Sigmoid colon (tissue), 7 donors: ENCODE results near the gene GNB5. TPM values are rescaled to one million over a fixed set of nuclear protein-coding genes. Genes with fewer than 3 reads are reported as not detected.

Source experiments
- DNase-seq: peaks from one replicate; pipeline ENCODE4 v3.0.0-alpha.2; 2019
- H3K27ac ChIP-seq, 4 donors: fragments of 200-600 bp; sonication (generic); one replicate each; pipeline ENCODE4 v1.5.1; 2016 to 2019; ENCODE audit warnings: mild to moderate bottlenecking in 1 of 4
- H3K27me3 ChIP-seq, 3 donors: fragments of 200-600 bp; sonication (generic); one replicate each; pipeline ENCODE4 v1.5.1; 2019; ENCODE audit warnings: mild to moderate bottlenecking in 1 of 3
- H3K36me3 ChIP-seq, 4 donors: fragments of 200-600 bp; sonication (generic); one replicate each; pipeline ENCODE4 v1.5.1; 2016 to 2019
- H3K4me1 ChIP-seq, 4 donors: fragments of 200-600 bp; sonication (generic); one replicate each; pipeline ENCODE4 v1.5.1; 2017 to 2019
- H3K4me3 ChIP-seq, 4 donors: fragments of 200-600 bp; sonication (generic); one replicate each; pipeline ENCODE4 v1.5.1; 2017 to 2019; ENCODE audit warnings: mild to moderate bottlenecking in 2 of 4, moderate library complexity in 1 of 4
- H3K9me3 ChIP-seq, 4 donors: fragments of 200-600 bp in 3 of 4; sonication (generic) in 3 of 4; one replicate each; pipeline versions ENCODE4 v1.5.1 to v1.6.1; 2013 to 2019
- CTCF ChIP-seq, 4 experiments: fragments of 450-650 bp in 3 of 4; fragments of 200-600 bp in 1 of 4; IDR thresholded peaks; one replicate each; pipeline ENCODE4 v1.5.1; 2016 to 2019; ENCODE audit warnings: antibody characterized with exemption in 4 of 4, mild to moderate bottlenecking in 3 of 4, moderate library complexity in 2 of 4
- EP300 ChIP-seq, 4 donors: sonication (generic); formaldehyde crosslinking; IDR thresholded peaks; one replicate each; pipeline ENCODE4 v1.6.1; 2017; ENCODE audit warnings: antibody characterized with exemption in 4 of 4
- POLR2A ChIP-seq, 2 donors: fragments of 450-650 bp; IDR thresholded peaks; one replicate each; pipeline ENCODE4 v1.6.1; 2016; ENCODE audit warnings: antibody characterized with exemption in 2 of 2, mild to moderate bottlenecking in 2 of 2, moderate library complexity in 2 of 2
- POLR2AphosphoS5 ChIP-seq, 4 donors: sonication (generic); formaldehyde crosslinking; IDR thresholded peaks; one replicate each; pipeline ENCODE4 v1.6.1; 2017; ENCODE audit warnings: antibody characterized with exemption in 4 of 4
- whole genome bisulfite sequencing, 2 donors: extraction: QIAGEN DNeasy Blood & Tissue Kit; methylation state at CpG; one replicate each; pipeline ENCODE4 v1.1.7; 2013; 5-methylcytosine and 5-hydroxymethylcytosine counted together
- intact Hi-C: fragments of 100-400 bp; cut with DNase I; formaldehyde crosslinking; loops from one replicate; pipeline ENCODE4 v1.15.1; 2023
- polyA plus RNA-seq, 3 donors: library from polyadenylated mRNA; stranded (reverse); fragments of 200-250 nt; gene quantifications; one replicate each; pipeline ENCODE4 v1.2.3, GENCODE V29; 2013
- total RNA-seq, 4 donors: library from RNA; depleted of rRNA; stranded (reverse); fragments of >200 nt; gene quantifications; one replicate each; pipeline ENCODE4 v1.1.0, GENCODE V29; 2016
- donor health status: healthy with polysubstance abuse.
- donor health status: Bipolar disorder and iron deficiency.
- donor health status: healthy.

Gene GNB5
- total and polyA plus RNA-seq, 7 donors, result 7.8 to 39.9 (median 31.9) TPM

DNA sequence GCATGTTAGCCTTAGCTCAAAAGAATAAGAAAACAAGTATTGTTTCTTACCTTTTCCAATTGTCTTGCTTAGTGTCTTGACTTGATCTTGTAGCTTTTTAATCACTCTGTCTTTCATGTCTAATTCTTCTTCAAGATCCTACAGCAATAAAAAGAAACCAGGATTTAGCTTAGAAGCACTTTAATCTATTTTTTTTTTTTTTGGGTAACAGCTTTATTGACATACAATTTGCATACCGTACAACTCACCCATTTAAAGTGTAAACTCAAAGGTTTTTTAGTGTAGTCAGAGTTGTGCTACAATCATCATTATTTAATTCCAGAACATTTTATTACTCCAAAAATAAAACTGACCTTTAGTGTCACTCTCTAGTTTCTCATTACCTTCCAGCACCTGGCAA, 23.4 kb upstream of the GNB5 start:
- WGBS, 2 donors, result 66 to 86% methylated on average over 1 of the region's 1 CpG
- Histone ChIP-seq H3K27me3 (no peaks in the 10 kb centered on the region), H3K9me3 (no peaks in the 10 kb centered on the region), H3K4me3 (no peak overlapping the region), H3K36me3 (no peaks in the 10 kb centered on the region), H3K27ac (no peak overlapping the region), H3K4me1 (no peaks in the 10 kb centered on the region)
- intact Hi-C loops, result no loop called here
- TF ChIP-seq EP300 (IDR thresholded peaks at IDR 0.05) (no peak), CTCF (IDR thresholded peaks at IDR 0.05) (no peak), POLR2AphosphoS5 (IDR thresholded peaks at IDR 0.05) (no peak), POLR2A (IDR thresholded peaks at IDR 0.05) (no peak)
- no peak for DNase-seq

DNA sequence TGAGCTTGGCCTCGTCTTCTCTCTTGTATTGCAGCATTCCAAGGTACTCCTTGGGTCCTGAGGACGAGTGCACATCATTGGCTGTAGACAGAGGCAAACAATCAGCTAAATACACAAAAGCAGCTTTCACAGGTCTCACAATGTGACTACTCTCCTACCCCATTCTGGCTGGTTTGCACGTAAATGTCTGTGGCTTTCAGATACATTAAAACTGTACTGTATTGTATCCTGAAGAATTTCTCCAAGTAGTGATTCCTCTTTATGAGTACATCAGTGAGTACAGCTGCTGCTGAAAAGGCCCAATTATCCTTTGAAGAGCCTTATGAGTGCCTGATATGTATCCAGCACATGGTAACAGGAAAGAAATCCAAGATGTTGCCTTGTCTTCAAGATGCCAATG, 22.0 kb upstream of the GNB5 start:
- TF ChIP-seq EP300 (IDR thresholded peaks at IDR 0.05) (no peak), POLR2A (IDR thresholded peaks at IDR 0.05) (no peak), POLR2AphosphoS5 (IDR thresholded peaks at IDR 0.05) (no peak), CTCF (IDR thresholded peaks at IDR 0.05) (no peak)
- intact Hi-C loops, result no loop called here
- WGBS, 2 donors, result 84 to 86% methylated on average over 3 of the region's 3 CpGs
- H3K4me3 ChIP-seq, result no peak overlapping the region
- no peaks in the 10 kb centered on the region for H3K36me3 ChIP-seq
- H3K27me3 ChIP-seq, result no peaks in the 10 kb centered on the region
- no peaks in the 10 kb centered on the region for H3K4me1 ChIP-seq
- DNase-seq, result no peak
- no peaks in the 10 kb centered on the region for H3K9me3 ChIP-seq
- no peak overlapping the region for H3K27ac ChIP-seq

DNA sequence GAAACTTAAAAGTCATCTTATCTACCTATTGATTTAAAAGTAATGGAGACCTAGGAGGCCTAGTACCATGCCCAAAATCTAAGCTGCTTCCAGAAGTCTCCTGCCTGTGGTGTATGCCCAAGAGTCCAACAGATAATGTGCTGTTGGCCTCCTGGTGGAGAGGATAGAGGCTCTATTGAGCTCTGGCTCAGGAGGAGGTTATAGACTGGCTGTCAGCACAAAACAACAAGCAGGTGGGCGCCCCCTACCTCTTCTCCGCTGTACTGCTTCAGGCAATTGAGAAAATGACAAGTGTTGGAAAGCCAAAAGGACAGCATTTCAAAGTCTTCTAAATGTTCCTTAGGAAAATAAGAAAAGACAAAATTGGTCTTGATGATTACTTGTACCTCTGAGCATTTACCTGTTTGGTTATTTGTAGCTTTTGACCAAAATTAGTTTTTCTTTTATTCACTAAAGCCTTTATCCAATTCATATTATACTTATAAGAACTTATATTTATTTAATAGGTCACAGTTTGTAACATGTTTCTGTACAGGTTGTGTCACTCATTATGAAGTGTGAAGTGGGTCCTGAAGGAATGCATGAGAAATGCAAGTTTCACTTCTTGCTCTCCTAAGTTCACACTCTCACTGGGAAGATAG, 17.2 kb upstream of the GNB5 start:
- Histone ChIP-seq H3K9me3 (no peaks in the 10 kb centered on the region), H3K27ac (no peak overlapping the region), H3K4me1 (no peaks in the 10 kb centered on the region), H3K27me3 (no peaks in the 10 kb centered on the region), H3K4me3 (no peak overlapping the region), H3K36me3 (no peaks in the 10 kb centered on the region)
- intact Hi-C loops, result no loop called here
- peak; percentile 70 for DNase-seq
- WGBS, 2 donors, result 36 to 55% methylated on average over 2 of the region's 2 CpGs
- TF ChIP-seq POLR2A (IDR thresholded peaks at IDR 0.05), result no peak
- peak in 2 of 4 experiments; percentile 19 to 45 for TF ChIP-seq CTCF (IDR thresholded peaks at IDR 0.05)

DNA sequence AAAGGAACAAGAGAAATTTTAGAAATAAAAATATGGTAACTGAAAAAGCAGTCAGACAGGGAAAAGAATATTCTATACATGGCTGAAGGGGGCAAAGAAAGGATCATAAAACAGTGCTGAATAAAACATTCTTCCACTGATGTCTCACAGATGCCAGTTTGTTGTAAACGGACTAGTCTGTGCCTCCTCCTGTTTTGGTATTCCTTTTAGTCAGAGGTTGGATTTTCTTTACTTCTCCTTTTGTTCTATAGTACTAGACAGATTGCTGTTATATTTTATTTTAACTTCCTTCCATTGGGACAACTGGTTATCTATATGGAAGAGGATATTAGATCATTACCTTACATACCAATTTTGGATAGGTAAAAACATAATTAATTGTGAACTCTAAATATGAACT, 16.0 kb upstream of the GNB5 start:
- no peak for TF ChIP-seq POLR2A (IDR thresholded peaks at IDR 0.05)
- no peak for DNase-seq
- Histone ChIP-seq H3K9me3 (no peaks in the 10 kb centered on the region), H3K27ac (no peak overlapping the region), H3K4me3 (no peak overlapping the region), H3K4me1 (no peaks in the 10 kb centered on the region), H3K27me3 (no peaks in the 10 kb centered on the region), H3K36me3 (no peaks in the 10 kb centered on the region)
- 48 to 73% methylated on average over 1 of the region's 1 CpG for WGBS, 2 donors
- intact Hi-C loops, result no loop called here

- intact Hi-C loops, result no loop called here
- no peak for DNase-seq
- WGBS, 2 donors, result 83 to 91% methylated on average over 2 of the region's 2 CpGs
- TF ChIP-seq POLR2A (IDR thresholded peaks at IDR 0.05), result no peak
- no peak for TF ChIP-seq CTCF (IDR thresholded peaks at IDR 0.05)
- TF ChIP-seq POLR2AphosphoS5 (IDR thresholded peaks at IDR 0.05), result no peak
- TF ChIP-seq EP300 (IDR thresholded peaks at IDR 0.05), result no peak
- no peaks in the 10 kb centered on the region for H3K9me3 ChIP-seq
- no peaks in the 10 kb centered on the region for H3K27me3 ChIP-seq
- no peaks in the 10 kb centered on the region for H3K36me3 ChIP-seq
- no peak overlapping the region for H3K4me3 ChIP-seq
- H3K27ac ChIP-seq, result no peak overlapping the region
- H3K4me1 ChIP-seq, result no peaks in the 10 kb centered on the region
Measured at GRCh38 chr15:52206446-52206845, 15.3 kb upstream of the GNB5 start.
